IPS DF 4.7 (cell line): ENCODE measurements around the gene PCDHGA3.
"Not testable (repeated sequence)": the region's sequence is repeated elsewhere in the genome, so short reads cannot be mapped to it uniquely, and the experiment has no call there.

Experiments used
- DNase-seq: peaks from one replicate; pipeline ENCODE4 v3.0.0-alpha.2; 2013; ENCODE audit warnings: low spot score; ENCODE audit errors: extremely low read depth

PCDHGA3 gene

GRCh38 chr5:141382469-141383294, 39.1 kb downstream of the PCDHGA3 start, which contains the start of gene PCDHGA7:
PCDHGA7 (plus strand) TSS chr5:141382742; CDS start chr5:141382900, 158 bp downstream.
- no peak for DNase-seq

DNA sequence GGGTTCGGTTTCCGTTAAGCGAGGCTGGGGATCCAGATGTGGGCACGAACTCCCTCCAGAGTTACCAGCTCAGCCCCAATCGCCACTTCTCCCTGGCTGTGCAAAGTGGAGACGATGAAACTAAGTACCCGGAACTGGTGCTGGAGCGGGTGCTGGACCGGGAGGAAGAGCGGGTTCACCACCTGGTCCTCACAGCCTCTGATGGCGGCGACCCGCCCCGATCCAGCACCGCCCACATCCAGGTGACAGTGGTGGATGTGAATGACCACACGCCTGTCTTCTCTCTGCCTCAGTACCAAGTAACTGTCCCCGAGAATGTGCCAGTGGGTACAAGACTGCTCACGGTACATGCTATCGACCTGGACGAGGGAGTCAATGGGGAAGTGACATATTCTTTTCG, 39.7 kb downstream of the PCDHGA3 start:
- DNase-seq = no peak

GRCh38 chr5:141384471-141385267, 41.0 kb downstream of the PCDHGA3 start:
- DNase-seq = no peak

- not testable (repeated sequence) for DNase-seq
These were observed 44.1 kb downstream of the PCDHGA3 start, which contains the start of gene PCDHGB4 for GRCh38 chr5:141387557-141388311. PCDHGB4 (plus strand) TSS chr5:141387698; CDS start chr5:141387885, 187 bp downstream.

- DNase-seq = no peak
These were observed 45.0 kb downstream of the PCDHGA3 start for GRCh38 chr5:141388661-141389060.

GRCh38 chr5:141389153-141390042, 45.8 kb downstream of the PCDHGA3 start:
- no peak for DNase-seq

- DNase-seq = no peak
These were observed 49.0 kb downstream of the PCDHGA3 start, which contains the start of gene PCDHGA8 for GRCh38 chr5:141392429-141393198. PCDHGA8 (plus strand) TSS chr5:141392633; CDS start chr5:141392814, 181 bp downstream.

DNA sequence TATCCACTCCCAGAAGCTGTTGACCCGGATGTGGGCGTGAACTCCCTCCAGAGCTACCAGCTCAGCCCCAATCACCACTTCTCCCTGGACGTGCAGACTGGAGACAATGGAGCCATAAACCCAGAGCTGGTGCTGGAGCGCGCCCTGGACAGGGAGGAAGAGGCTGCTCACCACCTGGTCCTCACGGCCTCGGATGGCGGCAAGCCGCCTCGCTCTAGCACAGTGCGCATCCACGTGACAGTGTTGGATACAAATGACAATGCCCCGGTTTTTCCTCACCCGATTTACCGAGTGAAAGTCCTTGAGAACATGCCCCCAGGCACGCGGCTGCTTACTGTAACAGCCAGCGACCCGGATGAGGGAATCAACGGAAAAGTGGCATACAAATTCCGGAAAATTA, 49.6 kb downstream of the PCDHGA3 start:
- no peak for DNase-seq

GRCh38 chr5:141394401-141395187, 51.0 kb downstream of the PCDHGA3 start:
- not testable (repeated sequence) for DNase-seq
